Stimulated activated CD8-positive, alpha-beta memory T cell treated with anti-CD3 and anti-CD28 coated beads, Interleukin-15, amount 100 ng/mL, for 1 hour (primary cell): ENCODE measurements around the gene SLCO3A1.
"Not testable (repeated sequence)": the region's sequence is repeated elsewhere in the genome, so short reads cannot be mapped to it uniquely, and the experiment has no call there.

ENCODE experiments used
- DNase-seq: peaks from one replicate; pipeline ENCODE4 v3.0.0-alpha.2; 2020; ENCODE audit warnings: low read depth

Gene SLCO3A1

DNA sequence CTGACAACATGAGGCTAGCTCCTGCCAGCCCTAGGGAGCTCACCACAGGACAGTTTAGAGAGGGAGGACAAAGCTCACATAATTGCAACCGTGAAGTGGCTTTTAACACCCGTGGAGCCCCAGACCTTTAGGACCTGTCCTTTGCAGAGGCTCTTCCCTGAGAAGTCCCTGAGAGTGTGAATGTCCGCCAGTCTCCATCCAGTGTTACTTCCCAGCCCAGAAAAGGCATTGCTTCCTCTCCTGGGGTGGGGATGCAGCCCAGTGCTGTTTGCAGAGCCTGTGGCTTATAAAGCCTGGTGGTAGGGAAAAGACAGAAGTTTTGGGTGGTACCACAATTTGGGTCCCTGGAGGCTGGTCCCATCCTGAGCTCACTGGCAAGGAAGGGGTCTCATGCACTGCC is 182.0 kb downstream of the SLCO3A1 start:
- no peak for DNase-seq

DNA sequence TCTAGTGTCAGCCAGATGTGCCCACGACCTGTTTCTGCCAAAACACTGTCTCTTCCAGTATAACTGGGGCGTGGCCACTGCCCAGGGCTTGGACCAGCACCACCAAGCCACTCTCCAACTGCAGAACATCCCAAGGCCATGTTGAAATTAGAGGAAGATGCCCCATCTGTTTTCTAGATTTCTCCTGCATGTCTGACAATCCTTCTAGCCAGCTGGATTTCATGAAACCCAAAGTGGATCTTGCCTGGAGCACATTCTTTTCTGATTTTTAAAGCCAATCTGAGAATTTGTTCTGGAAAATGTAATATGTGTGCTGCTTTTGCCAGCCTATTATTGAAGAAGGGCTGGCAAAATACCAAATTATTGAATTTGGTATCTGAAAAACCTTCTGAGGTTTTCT is 182.5 kb downstream of the SLCO3A1 start:
- no peak for DNase-seq

DNA sequence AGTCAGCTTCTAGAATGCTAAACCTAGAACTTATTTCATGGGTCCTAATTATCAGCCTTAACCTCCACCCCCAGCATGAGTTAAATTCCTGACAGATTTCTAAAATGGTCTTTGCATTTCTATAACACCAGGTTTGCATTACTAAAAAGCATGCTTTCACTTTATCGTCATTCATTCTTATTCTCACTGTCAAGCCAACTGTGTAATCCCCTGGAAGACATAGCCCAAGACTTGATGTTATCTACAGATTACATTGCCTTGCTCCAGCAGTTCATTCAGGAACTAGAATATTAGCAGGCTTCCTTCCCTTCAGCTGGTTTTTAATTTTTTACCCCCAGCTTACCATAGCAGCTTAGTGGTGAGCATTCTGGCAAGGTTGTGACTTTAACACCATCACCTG is 184.0 kb downstream of the SLCO3A1 start:
- no peak for DNase-seq

DNA sequence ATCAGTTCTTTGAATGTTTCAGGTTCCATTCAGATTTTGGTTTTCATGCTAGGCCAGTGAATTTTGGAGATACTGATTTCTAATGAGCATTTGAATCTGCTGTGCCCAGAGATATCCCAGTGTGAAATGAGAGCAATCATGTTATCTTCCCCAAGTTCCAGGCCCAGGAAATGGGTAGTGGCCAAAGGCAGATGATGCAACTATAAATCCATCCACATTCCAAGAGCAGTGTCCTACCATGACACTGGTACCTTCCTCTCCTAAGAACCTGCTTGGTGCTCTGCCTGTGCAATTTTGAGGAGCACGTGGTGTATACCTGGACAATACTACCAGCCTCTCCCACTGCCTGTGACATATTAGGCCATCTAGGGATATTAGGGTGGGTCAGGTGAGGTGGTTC is 186.8 kb downstream of the SLCO3A1 start:
- no peak for DNase-seq

DNA sequence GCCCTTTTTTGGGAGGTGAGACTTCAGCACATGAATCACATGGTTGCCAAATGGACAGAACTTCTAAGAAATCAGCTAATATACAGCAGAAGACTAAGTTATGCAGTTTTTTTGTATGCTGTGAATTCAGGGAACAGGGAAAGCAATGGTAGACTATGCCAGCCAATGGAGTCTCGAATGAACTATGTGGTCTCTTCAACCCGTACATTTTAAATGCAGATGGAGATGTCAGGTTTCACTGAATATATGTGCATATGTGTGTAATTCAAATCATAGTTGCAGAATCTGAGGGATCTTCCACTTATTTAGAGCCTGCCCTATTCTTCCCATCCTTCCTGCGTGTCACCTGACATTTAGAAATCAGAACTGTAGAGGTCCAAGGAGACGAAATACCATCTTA is 187.9 kb downstream of the SLCO3A1 start:
- DNase-seq: no peak

DNA sequence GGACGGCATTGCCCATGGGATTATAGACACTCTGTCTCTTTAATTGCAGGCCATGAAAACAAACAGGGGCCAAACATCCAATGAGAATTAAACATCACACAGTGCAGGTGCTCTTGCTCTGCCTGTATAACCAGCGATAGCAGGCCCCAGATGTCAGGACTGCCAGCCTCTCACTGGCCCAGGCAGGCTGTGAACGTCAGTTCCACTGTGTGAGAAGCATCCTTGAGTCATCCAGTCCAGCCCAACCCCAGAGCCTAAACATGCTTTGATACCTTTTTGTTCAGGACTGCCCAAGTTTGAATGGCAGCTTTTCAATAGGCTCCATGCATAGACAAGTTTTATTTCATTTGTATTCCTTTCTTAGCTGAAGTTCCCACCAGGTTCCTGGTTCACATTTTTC is 189.8 kb downstream of the SLCO3A1 start:
- no peak for DNase-seq

DNA sequence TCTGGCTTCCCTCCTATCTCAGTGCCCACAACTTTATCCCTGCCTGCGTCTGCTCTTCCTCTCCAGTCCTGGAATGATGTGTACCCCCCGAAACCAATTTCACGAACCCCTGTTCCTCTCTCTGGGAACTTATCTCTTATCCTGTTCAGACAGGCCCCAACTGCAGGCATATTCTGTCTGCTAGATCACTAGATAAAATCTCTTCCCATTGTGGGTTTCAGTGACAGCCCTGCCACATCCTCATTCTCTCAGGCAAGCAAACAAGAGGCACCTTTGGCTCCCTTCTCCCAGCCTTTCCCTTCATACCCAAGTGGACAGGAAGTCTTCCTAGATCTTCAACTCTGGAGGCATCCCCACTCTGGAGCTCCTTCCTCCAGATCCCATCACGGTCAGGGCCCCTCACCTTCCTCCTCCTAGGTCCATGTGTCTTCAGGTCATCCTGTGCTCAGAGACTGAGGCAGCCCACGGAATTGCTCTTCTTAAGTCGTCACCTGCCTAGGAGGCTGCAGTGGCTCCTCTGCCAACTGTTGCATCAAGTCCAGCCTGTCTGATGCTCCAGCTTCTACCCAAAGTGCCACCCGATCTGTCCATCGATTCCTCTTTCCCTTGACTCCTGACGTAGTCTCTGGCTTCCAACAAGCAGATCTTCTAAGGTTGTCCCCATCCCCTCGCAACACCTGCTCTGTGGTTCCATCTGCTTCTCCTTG is 190.8 kb downstream of the SLCO3A1 start:
- no peak for DNase-seq

DNA sequence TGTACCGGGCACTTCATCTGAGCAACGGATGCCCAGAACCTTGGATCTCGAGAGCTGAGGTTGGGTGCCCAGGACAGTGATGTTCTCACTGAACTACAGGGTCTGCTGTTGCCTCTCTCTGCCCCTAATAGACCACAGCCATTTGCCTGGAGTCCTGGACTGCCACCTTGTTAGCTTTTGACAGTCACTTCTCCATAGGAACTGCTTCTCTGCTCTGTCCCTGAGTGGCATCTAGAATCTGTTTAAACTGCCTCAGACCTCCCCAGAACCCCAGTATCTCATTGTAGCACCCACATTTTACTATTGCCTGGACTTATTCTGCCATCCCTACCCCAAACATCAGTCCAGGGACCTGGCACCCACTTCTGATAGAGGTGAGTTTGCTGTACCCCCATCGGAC is 194.4 kb downstream of the SLCO3A1 start:
- DNase-seq: no peak

DNA sequence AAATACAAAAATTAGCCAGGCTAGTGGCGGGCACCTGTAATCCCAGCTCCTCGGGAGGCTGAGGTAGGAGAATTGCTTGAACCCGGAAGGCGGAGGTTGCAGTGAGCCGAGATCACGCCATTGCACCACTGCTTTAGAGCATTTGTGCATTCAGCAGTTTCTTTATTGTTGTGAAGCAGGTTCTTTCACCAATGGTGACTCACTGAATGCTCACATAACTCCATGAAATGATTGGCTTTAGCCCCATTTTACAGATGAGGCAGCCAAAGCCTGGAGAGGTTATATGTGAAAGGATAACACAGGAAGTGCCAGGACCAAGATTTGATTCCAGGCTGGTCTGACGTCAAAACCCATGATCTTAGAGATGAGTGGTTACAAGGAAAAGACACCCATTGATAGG is 195.2 kb downstream of the SLCO3A1 start:
- DNase-seq: no peak

DNA sequence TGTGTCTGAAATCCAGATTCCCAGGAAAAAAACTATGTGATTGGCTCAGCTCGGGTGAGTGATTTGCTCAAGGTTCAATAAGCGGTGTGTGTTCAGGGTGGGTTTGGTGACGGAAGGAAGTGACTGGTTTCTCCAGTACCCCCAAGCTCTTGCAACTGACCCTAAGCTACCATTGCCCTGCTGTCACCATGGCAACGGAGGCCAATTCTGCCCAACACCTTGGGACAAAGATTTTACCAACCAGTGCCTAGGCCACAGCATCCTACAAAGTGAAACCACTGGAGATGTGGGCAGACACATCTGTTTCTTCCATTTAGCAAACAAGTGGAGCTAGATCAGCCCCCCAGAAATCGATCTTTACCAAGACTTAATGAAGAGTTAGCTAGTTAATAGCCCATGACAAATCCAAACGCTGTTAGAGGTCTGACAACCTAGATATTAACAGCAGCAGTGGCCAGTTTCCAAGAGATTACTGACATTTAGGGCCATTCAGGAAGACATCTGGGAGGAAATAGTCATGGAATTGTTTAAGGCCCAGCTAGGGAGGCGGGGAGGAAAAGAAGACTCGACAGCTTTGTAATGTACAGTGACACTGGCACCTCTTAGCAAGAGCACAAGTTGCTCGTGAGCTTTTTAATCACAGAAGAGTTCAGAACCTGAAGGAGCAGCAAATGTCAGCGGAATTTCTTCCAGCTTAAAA is 195.9 kb downstream of the SLCO3A1 start:
- no peak for DNase-seq

DNA sequence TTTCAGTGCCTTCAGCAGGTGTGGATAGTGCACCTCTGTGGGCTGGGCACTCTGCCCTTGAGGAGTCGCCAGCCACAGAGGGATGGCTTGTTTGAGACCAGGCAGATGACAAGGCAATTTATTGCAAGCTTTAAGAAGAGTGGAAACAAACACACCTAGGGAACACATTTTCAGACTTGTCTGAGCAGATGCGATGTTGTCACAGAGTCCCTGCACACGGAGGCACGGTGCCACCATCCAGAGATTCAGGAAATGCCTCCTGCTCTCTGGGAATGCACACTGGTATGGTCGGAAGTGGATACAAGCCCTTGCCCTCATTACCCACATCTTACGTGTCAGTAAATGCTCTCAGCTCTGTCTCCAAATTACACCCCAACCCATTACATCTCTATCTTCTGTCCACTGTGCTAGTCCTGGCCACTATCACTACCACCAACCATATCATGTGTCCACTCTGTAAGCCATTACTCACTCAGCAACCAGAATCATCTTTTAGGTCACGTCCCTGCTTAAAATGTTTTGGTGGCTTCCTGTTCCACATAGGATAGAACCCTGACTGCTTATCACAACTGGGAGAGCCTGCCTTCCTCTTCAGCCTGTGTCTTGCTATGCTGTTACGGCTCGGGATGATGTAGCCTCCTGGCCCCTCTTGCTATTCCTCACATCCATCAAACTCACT is 196.9 kb downstream of the SLCO3A1 start:
- DNase-seq: no peak

DNA sequence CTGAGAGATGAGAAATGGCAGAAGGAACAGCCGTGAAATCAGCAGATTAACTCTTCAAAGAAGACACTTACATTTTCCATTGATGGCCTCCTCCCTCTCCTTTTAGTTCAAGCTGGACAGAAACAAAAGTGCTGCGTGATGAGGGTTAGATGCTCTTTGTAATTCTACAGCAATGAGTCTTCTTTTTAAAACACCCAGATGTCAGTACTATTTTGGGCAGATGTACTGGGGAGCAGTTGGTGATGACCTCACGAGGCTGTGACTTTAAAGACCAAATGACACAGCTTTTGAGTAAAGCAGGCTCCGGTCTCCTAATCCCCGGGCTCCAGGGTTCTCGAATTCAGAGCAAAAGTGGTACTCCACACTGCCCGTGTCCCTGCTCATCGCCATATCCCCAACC is 198.2 kb downstream of the SLCO3A1 start:
- no peak for DNase-seq

DNA sequence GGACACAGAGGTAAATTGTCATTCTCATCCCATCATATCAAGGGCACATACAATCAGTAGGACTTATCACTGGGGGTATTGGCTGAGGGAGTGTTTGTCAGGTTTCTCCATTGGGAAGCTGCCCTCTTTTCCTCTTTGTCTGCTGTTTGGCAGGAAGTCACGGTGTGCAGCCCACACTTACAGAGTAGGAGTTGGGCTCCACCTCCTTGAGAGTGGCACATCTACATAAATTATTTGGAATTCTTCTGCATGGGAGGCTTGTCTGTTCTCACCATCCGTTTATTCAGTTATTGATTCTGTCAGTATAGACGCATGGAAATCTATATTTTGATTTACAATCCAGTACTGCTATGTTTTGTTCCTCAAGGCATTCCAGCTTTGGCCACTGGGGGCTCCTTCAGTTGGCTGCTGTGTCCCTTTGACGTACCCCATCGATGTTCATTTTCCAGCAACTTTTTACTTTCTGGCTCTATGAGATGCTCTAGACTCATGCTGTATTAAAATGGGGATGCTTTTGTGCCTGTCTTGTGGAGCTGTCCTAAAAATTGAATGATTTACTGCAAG is 200.3 kb downstream of the SLCO3A1 start:
- no peak for DNase-seq

DNA sequence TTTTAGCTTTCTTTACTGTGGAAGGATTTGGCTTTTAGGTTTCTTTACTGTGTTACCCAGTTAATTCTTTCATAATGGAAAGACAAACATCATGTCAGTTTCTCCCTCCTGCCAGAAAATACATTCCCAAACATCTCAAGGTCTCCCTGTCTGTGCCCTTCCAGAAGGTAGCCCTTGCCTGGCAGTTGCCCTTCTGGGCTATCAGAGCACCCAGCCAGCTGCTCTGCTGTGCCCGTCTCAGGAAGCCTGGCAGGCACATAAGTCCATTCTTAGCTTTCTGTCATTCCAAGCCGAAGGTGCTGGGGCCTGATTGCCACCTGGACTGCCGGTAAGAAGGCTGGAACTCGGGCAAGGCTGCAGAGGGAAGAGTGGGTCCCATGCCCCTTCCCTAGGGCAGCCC is 203.4 kb downstream of the SLCO3A1 start:
- DNase-seq: no peak

DNA sequence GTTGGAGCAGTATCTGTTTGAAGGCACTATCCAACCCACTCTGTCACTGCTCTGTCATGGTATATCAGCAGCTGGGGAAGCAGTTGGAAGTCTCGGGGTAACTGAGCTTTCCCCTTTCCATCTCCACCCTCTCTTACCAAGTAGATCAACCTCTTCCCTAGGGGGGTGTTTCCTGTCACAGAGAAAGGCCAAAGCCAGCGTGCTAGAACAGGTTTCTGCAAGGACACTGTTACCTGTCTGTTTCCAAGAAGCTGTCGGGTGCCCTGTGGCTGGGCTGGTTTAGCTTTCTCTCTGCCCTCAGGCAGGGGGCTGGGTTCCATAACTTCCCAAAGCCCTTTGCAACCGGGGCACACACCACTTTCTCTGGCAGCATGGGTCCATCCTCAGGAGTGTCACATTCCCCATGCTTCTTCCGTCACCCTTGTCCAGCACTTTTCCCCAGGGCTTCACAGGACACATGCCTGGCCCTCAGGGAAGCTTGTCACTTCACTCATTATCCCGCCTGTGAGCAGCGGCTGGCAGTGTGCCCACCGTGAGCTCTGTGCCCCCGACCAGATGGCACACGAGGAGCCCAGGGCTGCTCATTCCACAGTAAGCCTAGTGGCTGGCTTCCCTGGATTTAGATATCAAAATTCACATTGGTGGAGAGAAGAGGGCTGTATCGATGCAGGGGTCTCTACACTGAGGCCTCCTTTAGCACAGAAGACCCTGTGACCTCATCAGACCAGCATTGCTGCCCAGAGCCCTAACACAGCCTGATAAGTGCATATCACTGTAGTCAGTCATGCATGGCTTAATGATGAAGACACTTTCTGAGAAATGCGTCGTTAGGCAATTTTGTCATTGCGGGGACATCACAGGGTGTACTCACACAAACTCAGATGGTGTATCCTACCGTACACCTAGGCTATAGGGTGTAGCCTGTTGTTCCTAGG is 205.8 kb downstream of the SLCO3A1 start:
- DNase-seq: no peak

DNA sequence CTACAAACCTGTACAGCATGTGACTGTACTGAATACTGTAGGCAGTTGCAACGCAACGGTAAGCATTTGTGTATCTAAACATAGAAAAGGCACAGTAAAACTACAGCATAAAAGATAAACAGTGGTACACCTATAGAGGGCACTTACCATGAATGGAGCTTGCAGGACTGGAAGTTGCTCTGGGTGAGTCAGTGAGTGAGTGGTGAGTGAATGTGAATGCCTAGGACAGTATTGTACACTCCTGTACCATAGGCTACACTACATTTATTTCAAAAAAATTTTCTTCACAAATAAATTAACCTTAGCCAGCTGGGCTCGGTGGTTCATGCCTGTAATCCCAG is 206.4 kb downstream of the SLCO3A1 start:
- DNase-seq: not testable (repeated sequence)

DNA sequence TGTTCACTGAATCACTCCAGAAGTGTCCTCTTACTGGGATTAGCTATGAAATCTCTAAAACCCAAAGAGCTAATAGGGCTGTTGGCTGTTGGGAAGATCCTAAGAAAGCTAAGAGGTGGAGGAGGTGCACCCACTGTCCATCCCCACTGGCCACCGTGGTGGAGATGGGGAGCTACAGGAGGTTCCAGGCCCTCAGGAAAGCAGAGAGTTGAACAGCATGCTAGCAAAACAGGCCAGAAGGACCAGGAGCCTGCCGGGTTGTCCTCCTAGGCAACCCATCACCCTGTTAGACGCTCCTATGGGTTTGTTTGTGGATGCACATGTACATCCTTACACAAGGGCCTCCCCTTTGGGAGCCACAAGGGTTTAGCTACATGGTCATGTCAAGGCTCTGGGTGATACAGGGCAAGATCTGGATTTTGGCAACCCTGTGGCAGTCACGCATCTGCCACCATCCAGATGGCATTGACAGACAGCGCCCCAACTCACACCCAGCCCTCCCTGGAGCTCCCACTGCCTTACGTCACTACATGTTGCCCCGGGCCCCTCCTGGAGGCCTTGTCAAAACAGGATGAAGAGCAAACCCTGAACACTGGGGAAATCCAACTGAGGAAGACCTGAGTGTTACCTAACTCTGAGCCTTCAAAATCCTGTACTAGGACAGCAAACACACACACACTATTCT is 208.1 kb downstream of the SLCO3A1 start:
- DNase-seq: no peak

DNA sequence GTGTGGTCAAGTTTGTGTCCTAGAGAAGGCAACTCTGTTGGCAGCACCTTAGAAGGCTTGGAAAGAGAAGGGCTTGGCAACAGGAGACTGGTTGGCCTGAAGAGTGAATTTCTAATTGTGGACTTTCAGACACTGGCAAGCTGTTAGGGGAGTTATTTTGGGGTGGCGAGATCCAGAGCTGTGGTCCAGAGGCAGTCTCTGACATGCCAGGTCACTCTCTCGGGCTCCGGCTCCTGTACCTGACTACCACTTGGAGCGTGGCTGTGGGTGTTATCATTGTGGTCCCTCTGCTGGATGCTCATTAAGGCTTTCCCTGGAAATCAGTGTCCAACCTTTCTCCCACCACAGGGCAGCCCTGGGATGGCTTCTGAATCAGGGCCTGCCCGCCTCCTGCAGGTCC is 209.0 kb downstream of the SLCO3A1 start:
- no peak for DNase-seq

DNA sequence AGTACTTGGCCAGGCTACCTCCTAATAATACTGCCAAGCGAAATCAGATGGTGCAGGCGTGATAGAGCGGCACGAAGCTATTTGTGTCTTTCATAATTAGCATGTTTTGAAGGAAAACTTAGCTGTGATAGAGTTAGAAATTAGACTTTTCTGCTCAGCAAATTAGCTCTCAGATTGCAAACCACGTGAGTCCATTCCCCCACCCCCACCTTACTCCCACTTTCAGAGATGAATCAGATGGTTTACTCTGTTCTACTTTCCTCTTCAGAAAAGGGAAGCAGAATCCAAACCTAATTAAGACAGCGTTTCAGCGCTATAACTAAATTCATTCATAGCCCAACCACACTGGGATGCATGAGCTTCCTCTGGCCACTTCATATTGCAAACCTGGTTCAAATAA is 214.6 kb downstream of the SLCO3A1 start:
- no peak for DNase-seq

DNA sequence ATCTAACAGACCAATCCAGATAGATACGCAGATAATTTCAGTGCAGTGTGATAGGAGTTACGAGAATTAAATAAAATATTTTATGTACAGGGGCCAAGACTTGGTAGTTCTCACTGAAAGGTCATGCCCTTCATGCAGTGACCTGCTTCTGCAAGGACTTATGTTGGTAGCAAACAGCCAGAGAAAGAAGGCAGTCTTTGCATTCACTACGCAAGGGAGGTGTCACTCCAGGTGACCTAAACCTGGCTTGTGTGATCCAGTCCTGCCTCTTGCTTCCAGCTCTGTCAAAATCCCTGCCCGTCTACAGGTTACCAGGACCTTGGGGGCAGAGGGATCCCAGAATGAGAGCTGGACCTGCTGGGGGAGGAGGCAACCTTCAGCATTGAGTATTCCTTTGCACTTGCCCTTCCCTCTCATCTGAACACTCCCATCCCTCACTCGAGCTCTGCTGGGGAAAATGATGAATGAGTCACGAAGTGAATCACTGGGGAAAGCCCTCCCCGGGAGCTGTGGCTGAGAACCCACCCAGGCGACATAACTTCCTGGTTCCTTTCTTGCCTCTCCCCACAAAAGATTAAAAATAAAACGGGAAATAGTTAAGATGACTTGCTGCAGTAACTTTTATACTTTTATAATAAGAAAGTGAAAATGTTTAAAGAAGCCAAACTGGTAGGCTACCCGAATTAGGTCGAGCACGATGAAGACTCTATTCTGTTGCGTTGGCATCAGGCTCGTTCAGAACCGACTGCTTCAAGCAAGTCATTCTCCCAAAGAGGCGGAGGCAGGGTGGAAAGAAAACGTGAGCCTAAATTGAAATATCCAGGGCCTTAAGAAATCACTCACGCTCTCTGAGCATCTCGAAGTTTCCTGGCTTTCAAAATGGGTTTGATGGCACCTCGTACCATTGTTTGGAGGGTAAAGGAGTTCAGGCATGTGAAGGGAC is 216.1 kb downstream of the SLCO3A1 start:
- no peak for DNase-seq
